Activated naive CD8-positive, alpha-beta T cell (primary cell): ENCODE measurements around the gene DOCK1.

Experiments used
- H3K27ac Mint-ChIP-seq: one replicate; pipeline ENCODE4 v1.8.0; 2021; ENCODE audit warnings: mixed read lengths
- H3K27me3 Mint-ChIP-seq: one replicate; pipeline ENCODE4 v1.8.0; 2021; ENCODE audit warnings: mixed read lengths
- H3K36me3 Mint-ChIP-seq: one replicate; pipeline ENCODE4 v1.8.0; 2021; ENCODE audit warnings: mixed read lengths
- H3K4me1 Mint-ChIP-seq: one replicate; pipeline ENCODE4 v1.8.0; 2021; ENCODE audit warnings: low read depth, mixed read lengths
- H3K4me3 Mint-ChIP-seq: one replicate; pipeline ENCODE4 v1.8.0; 2021; ENCODE audit warnings: mild to moderate bottlenecking, mixed read lengths
- H3K9me3 Mint-ChIP-seq: one replicate; pipeline ENCODE4 v1.8.0; 2021; ENCODE audit warnings: low read depth, mixed read lengths

Gene DOCK1

GRCh38 chr10:127216274-127216673 lies 311.0 kb downstream of the DOCK1 start:
- no peaks in the 10 kb centered on the region for H3K9me3 Mint-ChIP-seq
- no peaks in the 10 kb centered on the region for H3K4me1 Mint-ChIP-seq
- peaks cover 6% of the 10 kb centered on the region for H3K27me3 Mint-ChIP-seq
- no peak overlapping the region for H3K4me3 Mint-ChIP-seq
- H3K36me3 Mint-ChIP-seq = no peaks in the 10 kb centered on the region
- H3K27ac Mint-ChIP-seq = no peak overlapping the region

- Mint-ChIP-seq H3K27ac (no peak overlapping the region), H3K4me3 (no peak overlapping the region), H3K4me1 (no peaks in the 10 kb centered on the region), H3K9me3 (no peaks in the 10 kb centered on the region), H3K36me3 (no peaks in the 10 kb centered on the region), H3K27me3 (peaks cover 6% of the 10 kb centered on the region)
Measured at GRCh38 chr10:127216786-127217185, 311.6 kb downstream of the DOCK1 start.

GRCh38 chr10:127218658-127219057 lies 313.4 kb downstream of the DOCK1 start:
- Mint-ChIP-seq H3K4me3 (no peak overlapping the region), H3K27ac (no peak overlapping the region), H3K9me3 (no peaks in the 10 kb centered on the region), H3K4me1 (no peaks in the 10 kb centered on the region), H3K27me3 (peaks cover 9% of the 10 kb centered on the region), H3K36me3 (no peaks in the 10 kb centered on the region)

- no peaks in the 10 kb centered on the region for H3K4me1 Mint-ChIP-seq
- no peak overlapping the region for H3K4me3 Mint-ChIP-seq
- H3K36me3 Mint-ChIP-seq = no peaks in the 10 kb centered on the region
- no peaks in the 10 kb centered on the region for H3K9me3 Mint-ChIP-seq
- peaks cover 6% of the 10 kb centered on the region for H3K27me3 Mint-ChIP-seq
- H3K27ac Mint-ChIP-seq = no peak overlapping the region
Measured at GRCh38 chr10:127221281-127221680, 316.1 kb downstream of the DOCK1 start.

- H3K4me1 Mint-ChIP-seq = no peaks in the 10 kb centered on the region
- H3K4me3 Mint-ChIP-seq = no peak overlapping the region
- H3K27ac Mint-ChIP-seq = no peak overlapping the region
- no peaks in the 10 kb centered on the region for H3K9me3 Mint-ChIP-seq
- no peaks in the 10 kb centered on the region for H3K36me3 Mint-ChIP-seq
- H3K27me3 Mint-ChIP-seq = peaks cover 7% of the 10 kb centered on the region
Measured at GRCh38 chr10:127227027-127227426, 321.8 kb downstream of the DOCK1 start.

- Mint-ChIP-seq H3K36me3 (no peaks in the 10 kb centered on the region), H3K27me3 (peaks cover 4% of the 10 kb centered on the region), H3K4me1 (no peaks in the 10 kb centered on the region), H3K27ac (no peak overlapping the region), H3K4me3 (no peak overlapping the region), H3K9me3 (no peaks in the 10 kb centered on the region)
Measured at GRCh38 chr10:127227663-127228062, 322.4 kb downstream of the DOCK1 start.

- H3K9me3 Mint-ChIP-seq = no peaks in the 10 kb centered on the region
- H3K4me1 Mint-ChIP-seq = no peaks in the 10 kb centered on the region
- H3K27me3 Mint-ChIP-seq = peaks cover 4% of the 10 kb centered on the region
Measured at GRCh38 chr10:127228195-127228787, 323.1 kb downstream of the DOCK1 start.

GRCh38 chr10:127234306-127234800 lies 329.1 kb downstream of the DOCK1 start:
- no peaks in the 10 kb centered on the region for H3K36me3 Mint-ChIP-seq
- H3K27ac Mint-ChIP-seq = no peak overlapping the region
- H3K4me1 Mint-ChIP-seq = no peaks in the 10 kb centered on the region
- no peaks in the 10 kb centered on the region for H3K9me3 Mint-ChIP-seq
- H3K4me3 Mint-ChIP-seq = no peak overlapping the region
- peaks cover 4% of the 10 kb centered on the region for H3K27me3 Mint-ChIP-seq

More at GRCh38 chr10:127228195-127228787, 323.1 kb downstream of the DOCK1 start:
- no peaks in the 10 kb centered on the region for H3K36me3 Mint-ChIP-seq
- no peak overlapping the region for H3K4me3 Mint-ChIP-seq
- H3K27ac Mint-ChIP-seq = no peak overlapping the region

GRCh38 chr10:127236266-127236665 lies 331.0 kb downstream of the DOCK1 start:
- Mint-ChIP-seq H3K4me1 (no peaks in the 10 kb centered on the region), H3K9me3 (no peaks in the 10 kb centered on the region), H3K27me3 (peaks cover 4% of the 10 kb centered on the region), H3K27ac (no peak overlapping the region), H3K36me3 (no peaks in the 10 kb centered on the region), H3K4me3 (no peak overlapping the region)

- peaks cover 3% of the 10 kb centered on the region for H3K27me3 Mint-ChIP-seq
- H3K4me1 Mint-ChIP-seq = no peaks in the 10 kb centered on the region
- H3K27ac Mint-ChIP-seq = no peak overlapping the region
- H3K9me3 Mint-ChIP-seq = no peaks in the 10 kb centered on the region
- H3K4me3 Mint-ChIP-seq = no peak overlapping the region
- no peaks in the 10 kb centered on the region for H3K36me3 Mint-ChIP-seq
Measured at GRCh38 chr10:127242914-127243313, 337.7 kb downstream of the DOCK1 start.

GRCh38 chr10:127243490-127244272 lies 338.5 kb downstream of the DOCK1 start:
- no peak overlapping the region for H3K4me3 Mint-ChIP-seq
- no peak overlapping the region for H3K27ac Mint-ChIP-seq
- no peaks in the 10 kb centered on the region for H3K36me3 Mint-ChIP-seq
- H3K27me3 Mint-ChIP-seq = peaks cover 3% of the 10 kb centered on the region
- H3K9me3 Mint-ChIP-seq = no peaks in the 10 kb centered on the region
- no peaks in the 10 kb centered on the region for H3K4me1 Mint-ChIP-seq

- H3K27me3 Mint-ChIP-seq = peaks cover 3% of the 10 kb centered on the region
- no peaks in the 10 kb centered on the region for H3K4me1 Mint-ChIP-seq
- H3K36me3 Mint-ChIP-seq = no peaks in the 10 kb centered on the region
Measured at GRCh38 chr10:127245456-127245855, 340.2 kb downstream of the DOCK1 start.

GRCh38 chr10:127250031-127250430 lies 344.8 kb downstream of the DOCK1 start:
- Mint-ChIP-seq H3K27me3 (peaks cover 3% of the 10 kb centered on the region), H3K4me1 (peaks cover 10% of the 10 kb centered on the region), H3K36me3 (no peaks in the 10 kb centered on the region), H3K9me3 (no peaks in the 10 kb centered on the region), H3K27ac (no peak overlapping the region), H3K4me3 (no peak overlapping the region)

More at GRCh38 chr10:127245456-127245855, 340.2 kb downstream of the DOCK1 start:
- H3K4me3 Mint-ChIP-seq = no peak overlapping the region
- H3K27ac Mint-ChIP-seq = no peak overlapping the region
- H3K9me3 Mint-ChIP-seq = no peaks in the 10 kb centered on the region

GRCh38 chr10:127252818-127253217 lies 347.6 kb downstream of the DOCK1 start:
- no peak overlapping the region for H3K27ac Mint-ChIP-seq
- H3K4me1 Mint-ChIP-seq = peaks cover 10% of the 10 kb centered on the region
- H3K4me3 Mint-ChIP-seq = no peak overlapping the region
- no peaks in the 10 kb centered on the region for H3K36me3 Mint-ChIP-seq
- H3K27me3 Mint-ChIP-seq = no peaks in the 10 kb centered on the region
- no peaks in the 10 kb centered on the region for H3K9me3 Mint-ChIP-seq

GRCh38 chr10:127254276-127254675 lies 349.0 kb downstream of the DOCK1 start:
- Mint-ChIP-seq H3K9me3 (no peaks in the 10 kb centered on the region), H3K27me3 (peaks cover 6% of the 10 kb centered on the region), H3K36me3 (no peaks in the 10 kb centered on the region), H3K4me3 (no peak overlapping the region), H3K27ac (no peak overlapping the region), H3K4me1 (peaks cover 10% of the 10 kb centered on the region)
